K562 (cell line): Measurements from ENCODE around the gene HEY2.

Experiments
- MEF2D ChIP-seq: conservative IDR thresholded peaks from 2 replicates; pipeline ENCODE4 v1.6.1; 2016; ENCODE audit warnings: low read depth, missing genetic modification characterization, missing compliant biosample characterization
- TRIM24 ChIP-seq, 2 experiments: fragments of 450-650 bp; IDR thresholded peaks; 2 replicates each; pipeline ENCODE4 v1.6.1; 2016
- ZFP30 ChIP-seq: fragments of 250-450 bp; sonication (Bioruptor Pico); IDR thresholded peaks from 2 replicates; pipeline ENCODE4 v1.8.0; 2022; ENCODE audit warnings: moderate library complexity, mild to moderate bottlenecking, inconsistent platforms, borderline replicate concordance
- TF ChIP-seq, protein P1 (sequence below), 3 experiments: IDR thresholded peaks in 2 of 3; conservative IDR thresholded peaks in 1 of 3; 2 replicates each; pipeline ENCODE4 v1.5.1; 2011 to 2012; ENCODE audit warnings: low read length in 3 of 3, mild to moderate bottlenecking in 3 of 3, control low read depth in 2 of 3, improper control_type of control experiment in 1 of 3, inconsistent platforms in 1 of 3, low read depth in 1 of 3, mixed read lengths in 1 of 3, moderate library complexity in 1 of 3; ENCODE audit not compliant: insufficient read depth in 2 of 3

DNA sequence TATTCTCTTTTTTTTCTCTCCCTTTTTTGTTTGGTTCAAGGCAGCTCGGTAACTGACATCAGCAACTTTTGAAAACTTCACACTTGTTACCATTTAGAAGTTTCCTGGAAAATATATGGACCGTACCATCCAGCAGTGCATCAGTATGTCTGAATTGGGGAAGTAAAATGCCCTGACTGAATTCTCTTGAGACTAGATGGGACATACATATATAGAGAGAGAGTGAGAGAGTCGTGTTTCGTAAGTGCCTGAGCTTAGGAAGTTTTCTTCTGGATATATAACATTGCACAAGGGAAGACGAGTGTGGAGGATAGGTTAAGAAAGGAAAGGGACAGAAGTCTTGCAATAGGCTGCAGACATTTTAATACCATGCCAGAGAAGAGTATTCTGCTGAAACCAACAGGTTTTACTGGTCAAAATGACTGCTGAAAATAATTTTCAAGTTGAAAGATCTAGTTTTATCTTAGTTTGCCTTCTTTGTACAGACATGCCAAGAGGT, 10.6 kb downstream of the HEY2 start:
- TF ChIP-seq TRIM24 (IDR thresholded peaks at IDR 0.05) (no peak), ZFP30 (CRISPR knock-in tag) (no peak), MEF2D (tag) (no peak)
- TF ChIP-seq, protein P1, sequence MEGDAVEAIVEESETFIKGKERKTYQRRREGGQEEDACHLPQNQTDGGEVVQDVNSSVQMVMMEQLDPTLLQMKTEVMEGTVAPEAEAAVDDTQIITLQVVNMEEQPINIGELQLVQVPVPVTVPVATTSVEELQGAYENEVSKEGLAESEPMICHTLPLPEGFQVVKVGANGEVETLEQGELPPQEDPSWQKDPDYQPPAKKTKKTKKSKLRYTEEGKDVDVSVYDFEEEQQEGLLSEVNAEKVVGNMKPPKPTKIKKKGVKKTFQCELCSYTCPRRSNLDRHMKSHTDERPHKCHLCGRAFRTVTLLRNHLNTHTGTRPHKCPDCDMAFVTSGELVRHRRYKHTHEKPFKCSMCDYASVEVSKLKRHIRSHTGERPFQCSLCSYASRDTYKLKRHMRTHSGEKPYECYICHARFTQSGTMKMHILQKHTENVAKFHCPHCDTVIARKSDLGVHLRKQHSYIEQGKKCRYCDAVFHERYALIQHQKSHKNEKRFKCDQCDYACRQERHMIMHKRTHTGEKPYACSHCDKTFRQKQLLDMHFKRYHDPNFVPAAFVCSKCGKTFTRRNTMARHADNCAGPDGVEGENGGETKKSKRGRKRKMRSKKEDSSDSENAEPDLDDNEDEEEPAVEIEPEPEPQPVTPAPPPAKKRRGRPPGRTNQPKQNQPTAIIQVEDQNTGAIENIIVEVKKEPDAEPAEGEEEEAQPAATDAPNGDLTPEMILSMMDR (IDR thresholded peaks at IDR 0.05 in 2 of 3, conservative IDR thresholded peaks at IDR 0.05 in 1 of 3; ENCODE audit: insufficient read depth in 2 of 3, low read depth in 1 of 3, low read length in 3 of 3), result no peak
